GM10847 (cell line): ENCODE measurements around the gene FERMT2.

Experiments
- POLR2A ChIP-seq: IDR thresholded peaks from 2 replicates; pipeline ENCODE4 v1.6.1; 2011; ENCODE audit not compliant: insufficient read length; ENCODE audit errors: extremely low read depth

FERMT2 gene, protein sequence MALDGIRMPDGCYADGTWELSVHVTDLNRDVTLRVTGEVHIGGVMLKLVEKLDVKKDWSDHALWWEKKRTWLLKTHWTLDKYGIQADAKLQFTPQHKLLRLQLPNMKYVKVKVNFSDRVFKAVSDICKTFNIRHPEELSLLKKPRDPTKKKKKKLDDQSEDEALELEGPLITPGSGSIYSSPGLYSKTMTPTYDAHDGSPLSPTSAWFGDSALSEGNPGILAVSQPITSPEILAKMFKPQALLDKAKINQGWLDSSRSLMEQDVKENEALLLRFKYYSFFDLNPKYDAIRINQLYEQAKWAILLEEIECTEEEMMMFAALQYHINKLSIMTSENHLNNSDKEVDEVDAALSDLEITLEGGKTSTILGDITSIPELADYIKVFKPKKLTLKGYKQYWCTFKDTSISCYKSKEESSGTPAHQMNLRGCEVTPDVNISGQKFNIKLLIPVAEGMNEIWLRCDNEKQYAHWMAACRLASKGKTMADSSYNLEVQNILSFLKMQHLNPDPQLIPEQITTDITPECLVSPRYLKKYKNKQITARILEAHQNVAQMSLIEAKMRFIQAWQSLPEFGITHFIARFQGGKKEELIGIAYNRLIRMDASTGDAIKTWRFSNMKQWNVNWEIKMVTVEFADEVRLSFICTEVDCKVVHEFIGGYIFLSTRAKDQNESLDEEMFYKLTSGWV

DNA sequence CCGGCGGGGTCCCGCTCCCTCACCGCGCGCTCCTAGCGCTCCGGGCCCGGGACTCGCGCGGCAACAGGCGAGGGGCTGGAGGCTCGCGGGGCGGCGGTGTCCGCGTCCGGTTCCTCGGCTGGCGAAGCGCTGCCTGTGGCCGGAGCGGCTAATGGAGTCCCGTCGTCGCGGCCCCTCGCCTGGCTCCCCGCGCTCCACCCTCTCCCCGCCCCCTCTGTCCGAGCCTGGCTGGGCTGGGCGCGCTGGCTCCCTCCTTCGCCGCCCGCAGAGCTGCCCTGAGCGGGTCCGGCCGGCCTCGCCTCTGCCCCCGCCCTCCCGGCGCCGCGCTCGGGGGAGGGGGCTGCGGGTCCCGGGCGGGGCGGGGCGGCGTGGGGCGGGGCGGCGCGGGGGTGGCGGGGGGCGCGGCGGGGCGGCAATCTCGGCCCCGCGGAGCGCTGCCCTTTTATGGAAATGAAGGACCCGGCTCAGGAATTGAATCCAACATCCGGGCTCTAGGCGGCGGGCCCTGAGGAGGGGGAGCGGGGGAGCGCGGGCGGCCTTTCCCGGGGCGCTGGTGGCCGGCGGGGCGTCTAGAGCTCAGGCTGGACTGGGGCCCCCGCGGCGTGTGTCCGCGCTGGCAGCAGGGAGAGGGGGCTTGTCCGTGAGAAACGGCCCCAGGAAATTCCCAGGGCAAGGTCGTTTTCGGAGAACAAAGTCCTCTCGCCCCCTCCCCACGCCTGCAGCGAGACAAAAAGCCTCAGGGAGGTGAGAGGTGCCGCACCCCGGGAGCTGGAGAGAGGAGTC, at the start of gene FERMT2:
Gene FERMT2, minus strand, starts transcription at position 153 of the 783 bp plus-strand sequence. CDS start 482 bp downstream, outside the sequence.
- no peak for TF ChIP-seq POLR2A

DNA sequence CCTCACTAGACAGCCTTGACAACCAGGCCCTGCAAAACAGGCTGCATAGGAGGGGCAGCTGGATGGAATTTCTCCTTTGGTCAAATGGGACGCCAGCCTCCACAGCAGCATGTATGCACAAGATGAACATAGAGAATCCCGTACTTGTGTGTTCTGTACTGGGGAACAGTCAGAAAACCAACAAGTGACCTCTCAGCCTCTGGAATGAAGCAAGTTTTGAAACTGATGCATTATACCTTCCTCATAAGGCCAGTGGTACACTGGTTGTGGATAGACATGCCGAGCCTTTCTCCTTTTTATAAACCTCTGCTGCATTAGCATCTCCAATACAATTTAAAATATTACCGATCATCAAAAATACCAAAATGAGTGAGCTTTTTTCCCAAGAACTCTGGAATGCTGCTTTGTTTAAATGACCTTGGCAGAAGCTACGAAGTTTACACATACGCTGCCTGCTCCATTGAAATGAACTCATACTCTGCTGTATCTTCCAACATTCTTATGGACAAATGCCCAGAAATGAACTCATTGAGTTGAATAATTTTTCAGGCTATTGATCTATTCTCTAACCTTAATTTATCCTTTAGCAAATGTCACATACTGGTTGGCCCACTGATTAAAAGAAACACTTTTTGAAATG, 47.6 kb upstream of the FERMT2 start:
- TF ChIP-seq POLR2A: no peak

DNA sequence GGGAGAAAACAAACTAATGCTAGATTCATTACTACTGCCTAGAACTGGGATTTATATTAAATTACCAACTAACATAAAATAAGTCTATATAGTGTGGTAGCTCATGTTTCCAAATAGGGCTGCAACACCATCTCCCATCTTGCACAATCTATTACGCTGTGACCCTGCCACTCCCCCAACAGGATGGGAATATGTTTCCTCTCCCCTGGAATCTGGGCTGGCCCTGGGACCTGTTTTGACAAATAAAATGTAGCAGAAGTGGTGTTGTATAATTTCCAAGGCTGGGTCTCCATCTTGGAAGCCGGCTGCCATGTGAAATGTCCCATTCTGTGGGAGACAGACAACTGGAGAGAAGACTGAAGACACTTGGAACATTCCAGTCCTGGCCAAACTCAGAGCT, 45.6 kb upstream of the FERMT2 start:
- TF ChIP-seq POLR2A: no peak

DNA sequence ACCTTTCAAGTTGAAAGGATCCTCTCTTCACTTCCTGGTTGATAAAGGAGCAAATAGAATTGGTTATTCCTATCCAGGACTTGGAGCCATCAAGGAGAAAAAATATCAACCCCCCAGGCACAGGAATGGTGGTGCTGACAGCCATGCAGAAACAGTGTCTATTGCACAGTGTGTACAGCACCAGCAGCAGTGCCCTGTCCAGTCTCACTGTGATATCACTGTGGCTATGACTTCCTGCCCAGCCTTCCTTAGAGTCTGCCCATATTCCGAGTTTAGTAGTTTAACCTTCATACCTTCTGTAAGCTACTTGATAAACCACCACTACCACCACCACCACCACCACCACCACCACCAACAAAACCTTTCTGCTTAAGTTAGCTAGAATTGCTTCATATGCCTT, 45.1 kb upstream of the FERMT2 start:
- TF ChIP-seq POLR2A: no peak

DNA sequence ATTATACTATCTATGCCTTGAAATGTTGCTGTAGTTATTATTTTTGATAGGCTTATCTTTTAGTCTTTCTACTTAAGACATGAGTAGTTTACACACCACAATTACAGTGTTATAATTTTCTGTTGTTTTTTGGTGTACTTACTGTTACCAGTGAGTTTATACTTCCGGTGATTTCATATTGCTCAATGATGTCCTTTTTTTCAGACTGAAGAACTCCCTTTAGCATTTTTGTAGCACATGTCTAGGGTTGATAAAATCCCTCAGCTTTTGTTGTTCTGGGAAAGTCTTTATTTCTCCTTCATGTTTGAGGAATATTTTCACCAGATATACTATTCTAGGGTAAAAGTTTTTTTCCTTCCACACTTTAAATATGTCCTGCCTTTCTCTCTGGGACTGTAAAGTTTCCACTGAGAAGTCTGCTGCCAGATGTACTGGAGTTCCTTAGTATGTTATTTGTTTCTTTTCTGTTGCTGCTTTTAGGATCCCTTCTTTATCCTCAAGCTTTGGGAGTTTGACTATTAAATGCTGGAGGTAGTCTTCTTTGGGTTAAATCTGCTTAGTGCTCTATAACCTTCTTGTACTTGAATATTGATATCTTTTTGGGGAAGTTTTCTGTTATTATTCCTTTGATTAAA, 41.5 kb upstream of the FERMT2 start:
- no peak for TF ChIP-seq POLR2A

DNA sequence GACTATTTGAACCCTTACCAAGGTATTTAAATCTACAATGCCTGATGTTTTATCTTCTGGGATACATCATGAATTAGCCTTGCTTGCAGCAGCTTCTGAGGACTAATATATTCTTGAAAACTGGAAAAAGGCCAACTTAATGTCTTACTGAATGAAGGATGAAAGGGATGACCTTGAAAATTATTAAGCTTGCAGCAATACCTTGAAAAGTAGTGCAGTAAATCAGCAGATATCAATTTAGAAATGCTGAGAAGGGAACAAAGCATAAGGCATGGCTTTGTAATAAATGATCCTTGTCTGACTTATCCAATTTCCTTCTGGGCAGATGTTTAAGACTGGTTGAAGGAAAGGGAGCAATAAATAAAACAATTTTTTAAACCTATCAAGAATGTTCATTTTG, 37.3 kb upstream of the FERMT2 start:
- no peak for TF ChIP-seq POLR2A

DNA sequence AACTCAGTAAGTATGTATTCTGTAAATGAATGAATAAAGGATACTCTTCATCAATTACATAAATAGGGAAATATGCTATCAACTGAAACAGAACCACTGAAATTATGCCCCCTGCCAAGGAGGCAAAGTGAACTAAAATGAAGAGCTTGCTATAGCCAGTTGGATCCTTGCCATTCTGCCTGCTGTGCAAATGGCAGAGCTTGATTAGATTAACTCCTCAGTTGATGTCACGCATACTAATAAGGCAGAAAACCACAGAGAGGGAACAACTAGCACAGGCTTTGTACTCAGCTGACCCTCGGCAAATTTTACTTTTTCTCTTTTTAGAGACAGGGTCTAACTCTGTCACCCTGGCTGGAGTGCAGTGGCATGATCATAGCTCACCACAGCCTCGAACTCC, 36.7 kb upstream of the FERMT2 start:
- TF ChIP-seq POLR2A: no peak

DNA sequence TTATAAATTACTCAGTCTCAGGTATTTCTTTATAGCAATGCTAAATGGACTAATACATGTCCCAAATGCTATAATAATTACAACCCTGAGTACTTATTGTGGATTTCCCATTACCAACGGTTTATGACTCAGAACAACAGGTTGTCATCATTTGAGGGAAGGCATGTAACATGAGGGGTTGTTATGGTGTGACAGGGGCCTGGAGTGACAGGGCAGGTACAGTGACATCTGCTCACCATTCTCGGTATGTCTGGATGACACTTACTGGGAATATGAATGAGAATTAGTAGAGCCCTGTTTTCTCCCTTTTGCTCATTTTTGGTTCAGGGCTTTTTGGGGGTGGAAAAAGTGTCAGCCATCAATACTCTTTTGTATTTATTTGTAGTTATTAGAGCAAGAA, 36.2 kb upstream of the FERMT2 start:
- no peak for TF ChIP-seq POLR2A

DNA sequence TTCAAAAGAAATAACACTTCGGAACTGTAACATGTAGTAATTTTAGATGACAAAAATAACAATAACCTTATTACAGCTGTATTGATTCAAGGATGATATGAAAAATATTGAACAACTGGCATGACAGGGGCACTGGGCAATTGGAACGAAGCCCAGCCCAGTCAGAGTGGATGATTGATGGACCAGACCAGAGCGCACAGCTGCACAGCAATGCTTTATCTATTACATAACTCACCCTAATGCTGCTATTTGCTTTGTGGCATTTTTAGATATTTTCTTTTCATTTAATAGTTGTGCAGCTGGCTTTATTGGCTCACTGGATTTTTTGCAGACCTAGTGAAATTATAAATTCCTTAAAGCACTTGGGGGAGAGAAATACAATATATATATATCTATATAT, 26.9 kb upstream of the FERMT2 start:
- TF ChIP-seq POLR2A: no peak

DNA sequence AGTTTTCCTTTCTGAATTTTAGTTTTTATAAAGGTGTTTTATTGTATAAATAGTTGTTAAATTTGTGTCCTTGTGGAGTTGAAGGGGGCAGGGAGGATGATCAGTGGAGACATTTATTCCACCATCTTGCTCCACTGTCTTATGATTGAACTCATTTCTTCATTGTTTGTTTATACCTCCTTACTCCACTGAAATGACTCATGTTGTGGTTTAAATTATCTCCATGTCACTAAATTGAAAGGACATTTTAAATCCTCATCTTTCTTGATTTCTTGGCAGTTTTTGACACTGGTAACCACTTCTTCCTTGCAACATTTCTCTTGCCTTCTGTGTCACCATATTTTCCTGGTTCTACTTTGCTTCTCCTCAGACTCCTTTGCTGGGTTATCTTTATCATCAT, 23.6 kb upstream of the FERMT2 start:
- no peak for TF ChIP-seq POLR2A

DNA sequence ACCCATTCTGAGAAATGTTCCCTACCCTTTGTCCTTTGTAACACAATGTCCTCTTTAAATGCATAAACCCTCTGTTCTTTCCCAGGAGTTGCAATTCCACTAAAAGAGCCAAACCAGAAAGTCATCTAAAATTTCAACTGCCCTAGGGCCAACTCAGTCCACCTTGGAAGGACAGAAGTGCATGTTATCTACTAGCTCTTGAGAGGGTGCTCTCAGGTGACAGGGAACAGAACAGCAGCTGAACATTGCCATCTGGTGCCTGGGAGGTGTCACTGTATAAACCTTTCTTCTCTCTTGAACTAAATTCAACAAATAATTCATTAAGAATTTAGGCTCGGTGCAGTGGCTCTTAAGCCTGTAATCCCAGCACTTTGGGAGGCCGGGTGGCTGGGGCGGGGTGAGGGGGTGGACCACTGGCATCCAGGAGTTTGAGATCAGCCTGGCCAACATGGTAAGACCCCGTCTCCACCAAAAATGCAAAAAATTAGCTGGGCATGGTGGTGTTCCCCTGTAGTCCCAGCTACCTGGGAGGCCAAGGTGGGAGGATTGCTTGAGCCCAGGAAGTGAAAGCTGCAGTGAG, 10.3 kb upstream of the FERMT2 start:
- TF ChIP-seq POLR2A: no peak

DNA sequence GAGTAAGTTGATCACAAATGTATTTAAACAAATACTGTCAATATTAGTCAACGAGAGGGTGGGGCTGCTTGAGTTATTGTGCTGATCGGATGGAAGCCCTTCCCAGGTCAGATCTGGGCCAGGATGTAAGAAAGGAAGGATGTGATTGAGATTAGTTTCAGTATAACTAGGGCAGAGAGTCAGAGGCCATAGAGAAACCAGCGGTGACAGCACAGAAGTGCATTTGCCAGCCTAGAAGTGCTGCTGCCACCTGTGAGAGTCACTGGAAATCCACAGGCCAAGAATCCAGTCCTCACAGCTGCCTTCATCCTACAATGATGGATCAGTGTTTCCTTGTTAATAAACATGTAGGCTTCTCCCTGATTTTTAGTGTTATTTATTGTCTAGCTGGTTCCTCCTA, 9.8 kb upstream of the FERMT2 start:
- TF ChIP-seq POLR2A: no peak

DNA sequence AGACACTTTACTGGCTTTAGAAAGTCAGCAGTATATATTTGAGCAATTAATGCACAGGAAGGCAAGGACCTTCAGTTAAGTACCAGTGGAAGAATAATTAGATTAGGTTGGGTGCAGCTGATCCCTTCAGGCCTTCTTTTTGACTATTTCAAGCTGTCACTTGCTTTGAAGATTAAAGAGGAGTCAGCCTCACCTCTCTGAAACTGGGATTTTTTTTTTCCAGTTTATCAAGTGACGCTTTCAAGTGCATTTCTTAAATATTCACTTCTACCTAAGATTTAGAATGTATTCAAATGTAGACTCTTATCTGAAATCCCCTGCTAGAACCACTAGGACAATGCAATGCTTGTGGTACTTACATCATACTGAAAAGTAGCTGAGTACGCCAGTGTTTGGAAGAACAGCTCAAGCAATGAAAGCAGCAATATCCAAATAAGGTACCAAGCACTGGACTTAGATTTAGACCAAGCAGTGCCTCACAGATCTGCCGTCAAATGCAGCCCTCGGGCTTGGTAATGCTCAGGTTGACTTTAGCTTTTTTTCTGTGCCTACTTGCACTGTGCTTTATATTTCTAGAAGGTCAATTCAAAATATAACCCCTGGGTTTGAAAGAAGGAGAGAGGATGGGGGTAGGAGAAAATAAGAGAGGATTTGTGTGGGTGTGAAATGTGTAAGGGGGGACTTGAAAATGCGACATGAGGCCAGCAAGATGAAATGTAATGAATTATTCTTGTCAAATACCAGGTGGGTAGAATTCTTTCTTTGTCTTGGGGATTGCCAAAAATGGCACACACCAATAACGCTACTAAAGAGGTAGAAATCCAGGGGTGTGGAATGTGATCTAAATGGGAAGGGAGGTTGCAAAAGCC, 3.7 kb upstream of the FERMT2 start:
- no peak for TF ChIP-seq POLR2A

DNA sequence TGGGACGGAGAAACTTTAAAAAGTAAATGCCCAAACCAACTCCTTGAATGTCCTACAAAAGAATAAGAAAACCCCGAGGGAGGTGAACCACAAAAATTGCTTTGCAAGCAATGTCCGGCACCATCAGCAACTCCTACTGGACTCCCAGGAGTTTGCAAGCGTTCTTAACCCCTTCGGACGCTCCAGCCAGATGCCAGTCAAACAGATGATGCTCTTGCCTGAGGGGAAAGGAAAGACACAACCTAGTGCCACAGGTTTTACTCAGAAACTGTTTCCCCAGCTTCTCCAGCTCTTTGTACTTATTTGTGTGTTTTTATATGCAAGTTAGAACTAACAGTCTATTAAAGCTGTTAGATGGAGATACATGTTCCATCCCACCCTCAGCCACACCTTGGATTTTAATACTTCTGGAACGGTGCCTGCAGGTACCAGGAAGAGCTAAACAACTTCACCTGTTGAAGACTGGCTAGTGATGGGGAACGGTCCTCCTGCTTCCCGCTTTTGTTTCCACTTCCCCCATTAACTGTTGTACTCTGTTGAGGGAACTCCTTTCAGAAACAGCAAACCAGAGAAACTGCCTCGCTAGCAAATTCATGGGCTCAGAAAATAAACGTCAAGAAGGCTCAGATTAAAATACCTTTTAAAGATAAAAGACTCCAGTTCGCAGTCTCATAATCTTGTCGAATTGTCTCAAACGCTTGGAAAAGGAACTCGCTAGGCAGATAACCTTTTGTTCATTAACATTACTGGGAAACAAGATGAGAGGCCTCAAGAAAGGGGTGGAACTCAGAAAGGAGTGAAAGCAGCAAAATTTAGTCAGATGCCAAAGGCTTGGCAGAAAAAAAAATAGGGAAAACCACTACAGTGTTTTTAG, 1.1 kb upstream of the FERMT2 start:
- TF ChIP-seq POLR2A: no peak
